ENCODE results near the gene SEC24C.

Gene SEC24C

GRCh38 chr10:73798927-73799560, 54.9 kb downstream of the SEC24C start:
- Histone ChIP-seq H4K20me1 (ENCODE audit: control insufficient read depth, insufficient read depth, low read depth, low read length) (no peaks in the 10 kb centered on the region), H3F3A (ENCODE audit: control insufficient read depth, insufficient read depth) (no peaks in the 10 kb centered on the region; the same call in 1 of the 2 replicates), H3K27ac (ENCODE audit: low read depth, low read length) (no peak overlapping the region), H3K9me2 (replicated peaks; ENCODE audit: control insufficient read depth, low read length) (no peaks in the 10 kb centered on the region), H3K9me3 (ENCODE audit: control insufficient read depth, insufficient read depth, low read length) (no peaks in the 10 kb centered on the region), H3K79me2 (ENCODE audit: control insufficient read depth, low read length) (no peaks in the 10 kb centered on the region), H3K4me3 (ENCODE audit: low read length) (no peak overlapping the region), H3K27me3 (ENCODE audit: control insufficient read depth, low read length) (no peaks in the 10 kb centered on the region), H3K4me2 (ENCODE audit: low read length) (no peak overlapping the region), H3K4me1 (ENCODE audit: control insufficient read depth, low read length) (peaks cover 5% of the 10 kb centered on the region), H3K36me3 (ENCODE audit: control insufficient read depth, low read length) (peaks cover 76% of the 10 kb centered on the region)
- TF ChIP-seq, protein P1, sequence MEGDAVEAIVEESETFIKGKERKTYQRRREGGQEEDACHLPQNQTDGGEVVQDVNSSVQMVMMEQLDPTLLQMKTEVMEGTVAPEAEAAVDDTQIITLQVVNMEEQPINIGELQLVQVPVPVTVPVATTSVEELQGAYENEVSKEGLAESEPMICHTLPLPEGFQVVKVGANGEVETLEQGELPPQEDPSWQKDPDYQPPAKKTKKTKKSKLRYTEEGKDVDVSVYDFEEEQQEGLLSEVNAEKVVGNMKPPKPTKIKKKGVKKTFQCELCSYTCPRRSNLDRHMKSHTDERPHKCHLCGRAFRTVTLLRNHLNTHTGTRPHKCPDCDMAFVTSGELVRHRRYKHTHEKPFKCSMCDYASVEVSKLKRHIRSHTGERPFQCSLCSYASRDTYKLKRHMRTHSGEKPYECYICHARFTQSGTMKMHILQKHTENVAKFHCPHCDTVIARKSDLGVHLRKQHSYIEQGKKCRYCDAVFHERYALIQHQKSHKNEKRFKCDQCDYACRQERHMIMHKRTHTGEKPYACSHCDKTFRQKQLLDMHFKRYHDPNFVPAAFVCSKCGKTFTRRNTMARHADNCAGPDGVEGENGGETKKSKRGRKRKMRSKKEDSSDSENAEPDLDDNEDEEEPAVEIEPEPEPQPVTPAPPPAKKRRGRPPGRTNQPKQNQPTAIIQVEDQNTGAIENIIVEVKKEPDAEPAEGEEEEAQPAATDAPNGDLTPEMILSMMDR (IDR thresholded peaks at IDR 0.05; ENCODE audit: low read depth, low read length, poor library complexity, severe bottlenecking), result no peak
- no peak for TF ChIP-seq EZH2phosphoT487 (IDR thresholded peaks at IDR 0.05; ENCODE audit: borderline replicate concordance, low read length)

DNA sequence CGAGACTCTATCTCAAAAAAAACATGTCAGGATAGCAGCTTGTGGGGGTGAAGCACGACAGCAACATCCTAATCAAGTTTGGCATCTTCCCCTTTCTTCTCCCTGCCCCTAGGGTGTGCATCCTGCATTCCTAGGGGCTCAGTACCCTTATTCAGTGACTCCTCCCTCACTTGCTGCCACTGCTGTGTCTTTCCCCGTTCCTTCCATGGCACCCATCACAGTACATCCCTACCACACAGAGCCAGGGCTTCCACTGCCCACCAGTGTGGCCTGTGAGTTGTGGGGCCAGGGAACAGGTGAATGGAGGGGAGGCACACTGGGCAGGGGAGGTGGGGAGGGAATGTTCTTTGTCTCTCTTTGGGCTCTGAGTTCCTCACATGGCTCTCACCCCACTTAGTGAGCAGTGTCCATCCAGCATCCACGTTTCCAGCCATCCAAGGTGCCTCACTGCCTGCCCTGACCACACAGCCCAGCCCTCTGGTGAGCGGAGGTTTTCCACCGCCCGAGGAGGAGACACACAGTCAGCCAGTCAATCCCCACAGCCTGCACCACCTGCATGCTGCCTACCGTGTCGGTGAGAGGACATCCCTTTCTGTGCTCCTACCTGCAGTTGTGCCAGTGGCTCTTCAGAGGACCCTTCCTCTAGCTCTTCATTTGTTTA, 55.9 kb downstream of the SEC24C start:
- H3K4me2 ChIP-seq (ENCODE audit: low read length), result no peak overlapping the region
- H3K9me2 ChIP-seq (replicated peaks; ENCODE audit: control insufficient read depth, low read length), result no peaks in the 10 kb centered on the region
- H3K36me3 ChIP-seq (ENCODE audit: control insufficient read depth, low read length), result peaks cover 71% of the 10 kb centered on the region
- no peaks in the 10 kb centered on the region for H3K9me3 ChIP-seq (ENCODE audit: control insufficient read depth, insufficient read depth, low read length)
- no peaks in the 10 kb centered on the region for H4K20me1 ChIP-seq (ENCODE audit: control insufficient read depth, insufficient read depth, low read depth, low read length)
- no peaks in the 10 kb centered on the region; the same call in 1 of the 2 replicates for H3F3A ChIP-seq (ENCODE audit: control insufficient read depth, insufficient read depth)
- no peak overlapping the region for H3K27ac ChIP-seq (ENCODE audit: low read depth, low read length)
- H3K79me2 ChIP-seq (ENCODE audit: control insufficient read depth, low read length), result no peaks in the 10 kb centered on the region
- no peaks in the 10 kb centered on the region for H3K27me3 ChIP-seq (ENCODE audit: control insufficient read depth, low read length)
- H3K4me1 ChIP-seq (ENCODE audit: control insufficient read depth, low read length), result peaks cover 6% of the 10 kb centered on the region
- H3K4me3 ChIP-seq (ENCODE audit: low read length), result no peak overlapping the region
- TF ChIP-seq, protein P1 (IDR thresholded peaks at IDR 0.05; ENCODE audit: low read depth, low read length, poor library complexity, severe bottlenecking), result no peak
- TF ChIP-seq EZH2phosphoT487 (IDR thresholded peaks at IDR 0.05; ENCODE audit: borderline replicate concordance, low read length), result no peak

- no peaks in the 10 kb centered on the region for H3K9me3 ChIP-seq (ENCODE audit: control insufficient read depth, insufficient read depth, low read length)
- H3K4me2 ChIP-seq (ENCODE audit: low read length), result no peak overlapping the region
- no peaks in the 10 kb centered on the region for H4K20me1 ChIP-seq (ENCODE audit: control insufficient read depth, insufficient read depth, low read depth, low read length)
- peaks cover 6% of the 10 kb centered on the region for H3K4me1 ChIP-seq (ENCODE audit: control insufficient read depth, low read length)
- peaks cover 71% of the 10 kb centered on the region for H3K36me3 ChIP-seq (ENCODE audit: control insufficient read depth, low read length)
- no peak overlapping the region for H3K27ac ChIP-seq (ENCODE audit: low read depth, low read length)
- no peaks in the 10 kb centered on the region for H3K27me3 ChIP-seq (ENCODE audit: control insufficient read depth, low read length)
- no peak for TF ChIP-seq EZH2phosphoT487 (IDR thresholded peaks at IDR 0.05; ENCODE audit: borderline replicate concordance, low read length)
- TF ChIP-seq, protein P1 (IDR thresholded peaks at IDR 0.05; ENCODE audit: low read depth, low read length, poor library complexity, severe bottlenecking), result no peak
- H3F3A ChIP-seq (ENCODE audit: control insufficient read depth, insufficient read depth), result no peaks in the 10 kb centered on the region; the same call in 1 of the 2 replicates
- H3K4me3 ChIP-seq (ENCODE audit: low read length), result no peak overlapping the region
- no peaks in the 10 kb centered on the region for H3K9me2 ChIP-seq (replicated peaks; ENCODE audit: control insufficient read depth, low read length)
- H3K79me2 ChIP-seq (ENCODE audit: control insufficient read depth, low read length), result no peaks in the 10 kb centered on the region
These were observed 56.5 kb downstream of the SEC24C start for GRCh38 chr10:73800560-73801252.

Measured in DOHH2 (cell line).